IPS DF 4.7 (cell line): ENCODE measurements around the gene UBR3.

Experiments
- DNase-seq: peaks from one replicate; pipeline ENCODE4 v3.0.0-alpha.2; 2013; ENCODE audit warnings: low spot score; ENCODE audit errors: extremely low read depth

UBR3 gene

DNA sequence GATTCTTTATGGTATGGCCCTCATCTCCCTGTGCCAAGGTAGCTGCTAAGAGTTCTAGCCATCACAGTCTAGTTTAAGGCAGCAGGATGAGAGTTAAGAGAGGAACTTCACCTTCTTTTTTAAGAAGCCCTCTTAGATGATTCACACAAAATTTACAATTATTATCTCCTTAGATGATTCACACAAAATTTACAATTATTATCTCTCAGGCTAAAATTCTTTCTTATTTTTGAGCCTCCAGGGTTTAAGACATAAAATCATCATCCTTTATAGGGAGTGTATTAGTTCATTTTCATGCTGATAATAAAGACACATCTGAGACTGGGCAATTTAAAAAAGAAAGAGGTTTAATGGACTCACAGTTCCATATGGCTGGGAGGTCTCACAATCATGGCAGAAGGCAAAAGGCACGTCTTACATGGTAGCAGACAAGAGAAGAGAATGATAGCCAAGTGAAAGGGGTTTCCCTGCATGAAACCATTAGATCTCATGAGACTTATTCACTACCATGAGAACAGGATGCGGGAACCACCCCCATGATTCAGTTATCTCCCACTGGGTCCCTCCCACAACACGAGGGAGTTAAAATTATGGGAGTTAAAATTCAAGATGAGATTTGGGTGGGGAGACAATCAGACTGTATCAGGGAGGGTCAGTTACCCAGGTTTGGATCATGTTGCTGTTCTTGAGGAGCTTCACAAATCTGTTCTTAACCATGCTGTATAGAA, 217.7 kb downstream of the UBR3 start:
- no peak for DNase-seq

DNA sequence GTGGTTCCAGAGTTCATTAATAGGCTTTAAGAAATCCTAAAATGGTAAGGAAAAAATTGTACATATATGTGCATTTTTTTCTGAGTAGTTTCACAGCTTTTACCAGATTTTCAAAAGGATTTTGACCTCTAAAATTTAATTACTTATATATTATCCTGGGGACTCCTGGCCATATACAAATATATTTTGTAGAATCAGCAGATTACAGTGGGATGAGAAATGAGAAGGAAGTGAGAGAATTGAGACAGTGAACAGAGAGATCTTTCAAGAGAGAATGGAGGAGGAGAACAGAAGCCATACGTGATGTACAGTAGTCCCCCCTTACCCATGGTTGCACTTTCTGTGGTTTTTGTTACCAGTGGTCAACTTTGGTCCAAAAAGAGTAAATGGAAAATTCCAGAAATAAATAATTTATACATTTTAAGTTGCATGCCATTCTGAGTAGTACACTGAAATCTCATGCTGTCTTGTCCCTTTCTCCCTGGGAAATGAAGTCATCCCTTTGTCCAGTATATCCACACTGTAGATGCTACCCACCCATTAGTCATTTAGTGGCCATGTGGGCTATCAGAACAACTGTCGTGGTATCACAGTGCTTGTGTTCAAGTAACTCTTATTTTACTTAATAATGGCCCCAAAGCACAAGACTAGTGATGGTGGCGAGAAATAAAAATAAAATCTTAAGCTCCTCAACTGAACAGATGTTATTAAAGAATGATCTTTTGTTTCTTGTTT, 220.2 kb downstream of the UBR3 start:
- no peak for DNase-seq

DNA sequence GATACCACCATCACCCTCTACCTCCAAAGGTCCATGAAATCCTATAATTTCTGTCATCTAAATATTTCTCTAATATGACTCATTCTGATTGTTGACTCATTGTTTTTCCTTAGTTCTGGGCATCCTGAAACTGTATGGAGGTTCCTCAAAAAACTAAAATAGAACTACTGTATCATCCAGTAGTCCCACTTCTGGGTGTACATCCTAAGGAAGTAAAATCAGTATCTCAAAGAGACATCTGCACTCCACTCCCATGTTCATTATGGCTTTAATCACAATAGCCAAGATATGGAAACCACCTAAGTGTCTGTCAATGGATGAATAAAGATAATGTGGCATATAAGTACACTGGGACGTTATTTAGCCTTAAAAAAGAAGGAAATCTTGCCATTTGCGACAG, 224.9 kb downstream of the UBR3 start:
- no peak for DNase-seq

DNA sequence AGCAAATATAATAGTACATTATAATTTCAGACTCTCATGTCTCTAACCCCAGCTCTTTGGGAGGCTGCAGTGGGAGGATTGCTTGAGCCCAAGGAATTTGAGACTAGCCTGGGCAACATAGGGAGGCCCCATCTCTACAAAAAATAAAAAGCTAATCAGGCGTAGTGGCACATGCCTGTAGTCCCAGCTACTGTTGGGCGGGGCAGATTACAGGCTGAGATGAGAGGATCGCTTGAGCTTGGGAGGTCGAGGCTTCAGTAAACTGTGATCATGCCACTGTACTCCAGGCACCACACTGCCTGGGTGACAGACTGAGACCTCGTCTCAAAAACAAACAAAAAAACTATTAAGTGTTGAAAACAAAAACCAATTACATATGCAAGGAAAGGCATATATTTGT, 227.7 kb downstream of the UBR3 start:
- DNase-seq, result no peak

DNA sequence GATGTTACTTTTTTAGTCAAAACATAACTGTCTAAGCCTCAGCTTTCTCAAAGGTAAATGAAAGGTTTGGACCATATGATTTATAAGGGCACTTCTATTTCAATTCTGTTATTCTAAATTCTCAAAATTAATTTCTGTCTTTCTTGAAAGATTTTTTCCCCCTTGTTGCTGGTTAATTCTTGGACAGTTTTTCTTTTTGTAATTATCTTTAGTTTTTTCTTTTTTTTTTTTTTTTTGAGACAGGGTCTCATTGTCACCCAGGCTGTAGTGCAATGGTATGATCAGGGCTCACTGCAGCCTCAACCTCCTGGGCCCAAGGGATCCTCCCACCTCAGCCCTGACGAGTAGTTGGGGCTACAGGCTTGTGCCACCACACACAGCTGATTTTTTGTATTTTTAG, 229.6 kb downstream of the UBR3 start:
- DNase-seq, result no peak

DNA sequence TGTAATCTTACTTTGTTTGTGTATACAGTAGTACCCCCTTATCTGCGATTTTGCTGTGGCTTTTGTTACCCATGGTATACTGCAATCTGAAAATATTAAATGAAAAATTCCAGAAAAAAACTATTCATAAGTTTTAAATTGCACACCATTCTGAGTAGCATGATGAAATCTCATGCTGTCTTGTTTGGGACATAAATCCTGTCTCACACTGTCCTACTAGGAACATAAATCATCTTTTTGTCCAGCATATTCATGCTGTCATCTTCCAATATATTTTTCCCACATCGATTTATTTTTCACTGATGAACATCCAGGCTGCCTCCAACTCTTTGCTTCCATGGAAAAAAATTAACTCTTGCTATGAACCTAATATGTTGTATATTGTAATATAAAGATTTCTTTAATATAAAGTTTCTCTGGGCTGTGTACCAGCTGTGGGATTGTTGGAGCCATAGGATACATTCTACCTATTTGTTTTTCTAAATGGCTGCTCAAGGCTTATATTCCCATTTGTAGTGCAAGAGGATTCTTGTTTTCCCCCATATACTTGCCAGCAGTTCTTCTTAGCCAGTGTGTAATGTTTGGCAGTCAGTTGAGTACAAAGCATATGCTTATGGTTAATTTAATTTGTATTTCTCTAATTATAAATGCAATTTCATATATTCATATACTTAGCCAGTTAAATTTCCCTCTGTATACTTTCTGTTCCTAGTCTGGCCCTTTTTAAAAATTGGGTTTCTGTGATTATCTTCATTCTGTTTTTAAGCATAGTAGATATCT, 236.4 kb downstream of the UBR3 start:
- no peak for DNase-seq

DNA sequence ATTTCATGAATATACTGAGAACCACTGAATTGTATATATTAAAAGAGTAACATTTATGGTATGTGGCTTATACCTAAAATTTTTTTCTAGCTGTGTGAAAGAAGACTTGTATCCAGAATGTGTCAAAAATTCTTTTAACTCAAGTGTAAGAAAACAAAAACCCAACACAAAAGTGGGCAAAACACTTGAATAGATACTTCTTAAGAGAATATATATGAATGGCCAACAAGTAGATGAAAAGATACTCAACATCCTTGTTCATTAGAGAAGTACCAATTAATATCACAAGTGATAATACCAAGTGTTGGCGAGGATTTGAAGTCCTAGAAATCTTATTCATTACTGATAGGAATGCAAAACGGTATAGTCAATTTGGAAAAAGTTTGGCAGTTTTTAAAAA, 243.5 kb downstream of the UBR3 start:
- DNase-seq, result no peak

DNA sequence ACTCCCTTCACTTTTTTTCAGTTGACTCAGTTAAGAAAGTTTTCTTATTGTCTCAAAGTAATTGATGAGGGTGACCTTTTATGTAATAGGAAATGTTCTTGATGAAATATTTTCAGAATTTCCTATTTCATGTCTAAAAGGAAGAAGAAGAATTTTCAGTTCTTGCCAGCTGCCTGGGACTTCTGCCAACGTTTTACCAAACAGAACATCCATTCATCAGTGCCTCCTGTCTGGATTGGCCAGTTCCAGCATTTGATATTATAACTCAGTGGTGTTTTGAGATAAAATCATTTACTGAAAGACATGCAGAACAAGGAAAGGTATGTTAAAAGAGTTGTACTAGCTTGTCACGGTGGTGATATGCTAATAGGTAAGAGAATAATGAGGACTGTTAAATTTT, 246.0 kb downstream of the UBR3 start:
- DNase-seq, result no peak

DNA sequence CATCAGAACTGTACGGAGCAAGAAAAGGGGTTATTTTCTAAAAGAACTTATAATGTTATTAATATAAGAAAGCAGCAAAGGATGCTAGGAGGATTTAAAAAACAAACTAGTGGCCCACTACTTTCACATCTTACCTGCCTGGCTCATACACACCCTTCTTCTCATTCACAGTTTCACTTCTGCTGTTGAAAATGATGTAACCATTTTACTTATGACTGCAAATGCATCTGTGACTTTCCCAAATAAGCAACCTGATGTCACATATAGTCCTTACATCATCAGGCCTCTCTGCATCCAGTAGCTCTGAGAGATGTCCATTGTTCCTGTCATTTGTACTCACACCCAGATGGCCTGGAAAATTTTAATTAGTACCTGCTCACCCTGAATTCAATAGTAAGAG, 248.9 kb downstream of the UBR3 start:
- no peak for DNase-seq

DNA sequence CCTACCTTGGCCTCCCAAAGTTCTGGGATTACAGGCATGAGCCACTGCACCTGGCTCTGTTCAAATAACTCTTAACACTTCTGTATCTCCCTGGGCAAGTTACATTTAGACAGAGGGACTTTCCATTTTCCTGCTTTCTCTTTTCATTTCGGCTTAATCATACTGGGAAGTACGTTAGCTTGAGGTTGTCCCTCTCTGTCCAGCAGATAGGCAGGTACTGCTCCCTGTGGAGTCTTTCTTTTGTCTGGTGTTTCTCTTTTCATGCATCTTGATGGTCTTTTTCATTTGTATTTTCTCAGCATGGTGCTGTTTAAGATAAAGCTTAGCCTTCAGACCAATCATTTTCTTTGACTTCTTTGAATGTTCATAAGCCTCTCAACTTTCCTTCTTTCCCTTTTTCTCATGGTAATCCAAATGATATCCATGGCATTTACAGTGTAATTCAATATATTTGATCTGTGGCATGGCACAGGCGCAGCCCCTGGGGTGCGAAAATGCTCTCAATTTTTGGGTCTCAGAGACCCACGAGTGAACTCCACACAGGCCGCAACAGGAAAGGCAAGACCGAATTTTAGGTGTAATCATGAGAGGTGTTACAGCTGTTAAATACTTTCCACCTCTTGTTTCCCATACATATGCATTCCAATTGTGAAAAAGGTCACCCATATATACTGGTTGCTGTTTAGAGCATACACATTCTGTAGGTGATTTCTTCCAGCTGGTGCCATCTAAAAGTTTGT, 250.7 kb downstream of the UBR3 start:
- DNase-seq, result no peak

DNA sequence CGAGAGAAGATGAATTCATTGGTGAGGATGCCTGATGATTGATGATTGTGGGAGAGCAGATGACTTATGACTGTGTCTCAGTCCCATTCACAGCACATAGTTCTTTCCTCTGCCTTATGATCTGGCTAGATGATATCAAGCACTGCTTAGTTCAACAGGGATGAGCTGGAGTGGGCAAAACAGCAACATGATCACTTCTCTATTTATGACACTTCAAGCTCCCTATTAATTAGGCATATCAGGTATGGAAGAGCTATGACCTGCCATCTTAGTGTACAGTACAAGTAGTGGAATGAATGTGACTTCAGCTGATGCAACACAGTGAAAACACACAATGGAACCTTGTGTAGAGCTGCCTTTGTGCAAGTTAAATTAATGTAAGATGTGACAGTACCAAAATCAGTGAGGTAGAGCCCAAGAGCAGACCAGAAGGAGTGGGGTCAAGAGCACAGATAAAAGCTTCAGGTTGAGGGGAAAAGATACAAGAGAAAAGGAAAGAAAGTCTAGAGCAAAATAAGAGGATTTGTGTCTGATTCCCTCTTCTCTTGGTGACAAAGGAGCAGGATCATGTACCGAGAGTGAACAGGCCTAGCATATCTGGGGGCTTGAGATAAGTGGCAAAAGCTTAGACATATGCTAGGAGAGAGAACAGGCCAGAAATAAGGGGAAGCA, 257.7 kb downstream of the UBR3 start:
- no peak for DNase-seq

DNA sequence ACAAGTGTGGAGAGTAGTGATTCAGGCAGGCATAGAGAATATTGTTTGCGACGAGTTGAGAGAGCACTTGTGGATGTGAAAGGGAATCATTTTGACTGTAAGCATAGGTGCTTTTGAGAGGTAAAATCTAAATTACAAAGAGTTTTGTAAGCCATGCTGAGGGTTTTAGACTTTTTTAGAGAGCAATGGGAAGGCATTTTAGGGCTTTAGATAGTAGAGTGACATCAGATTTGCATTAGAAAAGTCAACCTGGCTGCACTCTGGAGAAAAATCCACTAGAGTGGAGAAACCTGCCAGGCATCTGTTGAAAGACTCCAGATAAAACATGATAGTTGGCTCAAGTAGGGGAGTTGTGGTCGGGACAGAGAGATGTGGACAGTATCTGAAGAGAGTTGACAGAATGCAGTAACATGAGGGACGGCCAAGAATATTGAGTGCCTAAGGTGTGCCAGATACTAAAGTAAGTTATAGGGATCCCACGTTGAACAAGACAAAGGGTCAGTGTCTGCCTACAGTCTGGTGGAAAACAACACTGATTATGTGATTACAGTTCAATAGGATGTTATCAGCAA, 258.9 kb downstream of the UBR3 start:
- no peak for DNase-seq

DNA sequence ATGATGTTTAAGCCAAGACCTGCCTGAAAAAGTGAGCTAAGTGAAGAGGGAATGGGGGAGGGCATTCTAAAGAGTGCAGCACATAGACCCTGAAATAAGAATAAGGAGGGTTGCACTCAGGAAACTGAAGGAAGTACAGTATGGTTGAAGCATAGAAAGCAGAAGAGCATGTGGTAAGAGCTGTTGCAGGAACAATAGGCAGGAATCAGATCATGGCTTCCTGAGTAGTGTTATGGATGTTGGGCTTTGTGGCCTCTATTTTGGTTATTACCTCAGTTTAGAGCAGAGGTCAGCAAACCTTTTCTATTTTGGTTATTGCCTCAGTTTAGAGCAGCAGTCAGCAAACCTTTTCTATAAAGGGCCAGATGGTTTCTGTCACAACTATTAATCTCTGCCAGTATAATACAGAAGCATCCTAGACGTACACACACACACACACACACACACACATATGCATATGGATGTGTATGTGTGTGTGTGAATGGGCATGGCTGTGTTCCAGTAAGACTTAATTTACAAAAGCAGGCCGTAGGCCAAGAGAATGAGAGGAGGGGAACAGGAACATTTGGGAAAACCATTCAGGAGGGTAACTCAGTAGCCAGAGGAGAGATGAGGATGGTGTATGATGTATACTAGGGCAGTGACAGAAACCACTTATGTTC, 259.6 kb downstream of the UBR3 start:
- DNase-seq, result no peak

DNA sequence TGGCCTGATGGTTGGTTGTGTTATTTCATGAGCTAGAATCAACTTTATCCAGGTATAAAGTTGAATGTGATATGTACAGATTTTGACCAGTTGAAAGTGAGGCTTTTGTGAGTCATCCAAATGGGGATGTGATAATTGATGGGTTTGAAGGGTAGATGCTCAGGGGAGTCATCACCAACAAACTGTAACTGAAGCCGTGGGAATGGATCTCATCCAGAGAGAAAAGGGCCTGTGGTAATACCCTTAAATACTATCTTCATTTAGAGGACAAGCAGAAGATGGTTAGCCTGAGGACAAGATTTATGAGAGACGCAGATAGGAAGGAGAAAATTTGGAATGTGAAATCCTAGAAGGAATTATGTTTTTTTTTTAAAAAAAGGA, 260.1 kb downstream of the UBR3 start:
- DNase-seq, result no peak

DNA sequence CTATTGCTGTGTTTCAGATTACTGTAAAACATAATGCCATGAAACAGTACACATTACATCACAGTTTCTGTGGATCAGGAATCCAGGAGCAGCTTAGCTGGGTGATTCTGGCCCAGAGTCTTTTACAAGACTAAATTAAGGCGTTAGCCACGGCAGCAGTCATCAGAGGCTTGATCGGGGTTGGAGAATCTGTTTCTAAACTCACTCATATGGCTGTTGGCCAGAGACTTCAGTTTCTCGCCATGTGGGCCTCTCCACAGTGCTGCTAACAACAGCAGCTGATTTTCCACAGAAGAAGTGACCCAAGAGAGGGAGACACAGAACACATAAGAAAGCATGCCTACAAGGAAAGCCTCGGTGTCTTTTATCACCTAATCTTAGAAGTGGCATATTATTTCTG, 261.5 kb downstream of the UBR3 start:
- no peak for DNase-seq

DNA sequence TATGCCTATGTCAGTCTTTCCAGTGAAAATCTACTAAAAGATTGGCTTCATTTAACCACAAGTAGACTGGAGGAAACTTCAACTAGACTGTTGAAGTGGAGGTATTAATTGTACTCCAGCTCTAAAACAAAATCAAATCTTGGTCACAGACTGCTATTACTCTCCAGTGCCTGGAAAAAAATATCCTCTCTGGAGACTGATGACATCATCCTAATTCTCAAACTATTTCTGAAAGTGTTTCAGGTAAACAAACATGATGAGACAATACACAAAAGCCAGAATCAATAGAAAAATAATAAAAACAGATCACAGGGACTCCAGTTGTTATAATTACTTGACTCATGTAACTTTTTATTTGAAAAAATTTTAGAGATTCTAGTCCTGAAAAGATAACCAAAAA, 263.0 kb downstream of the UBR3 start:
- DNase-seq, result no peak

DNA sequence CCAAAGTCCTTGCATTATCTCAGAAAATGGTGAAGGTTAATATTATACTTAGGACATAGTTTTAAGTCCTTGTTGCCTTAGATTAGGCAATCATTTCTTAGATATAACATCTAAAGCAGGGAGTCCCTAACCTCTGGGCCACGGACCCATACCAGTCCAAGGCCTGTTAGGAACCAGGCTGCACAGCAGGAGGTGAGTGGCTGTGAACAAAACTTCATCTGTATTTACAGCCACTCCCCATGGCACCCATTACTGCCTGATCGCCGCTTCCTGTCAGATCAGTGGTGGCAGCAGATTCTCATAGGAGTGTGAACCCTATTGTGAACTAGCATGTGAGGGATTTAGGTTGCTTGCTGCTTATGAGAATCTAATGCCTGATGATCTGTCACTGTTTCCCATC, 264.2 kb downstream of the UBR3 start:
- no peak for DNase-seq

DNA sequence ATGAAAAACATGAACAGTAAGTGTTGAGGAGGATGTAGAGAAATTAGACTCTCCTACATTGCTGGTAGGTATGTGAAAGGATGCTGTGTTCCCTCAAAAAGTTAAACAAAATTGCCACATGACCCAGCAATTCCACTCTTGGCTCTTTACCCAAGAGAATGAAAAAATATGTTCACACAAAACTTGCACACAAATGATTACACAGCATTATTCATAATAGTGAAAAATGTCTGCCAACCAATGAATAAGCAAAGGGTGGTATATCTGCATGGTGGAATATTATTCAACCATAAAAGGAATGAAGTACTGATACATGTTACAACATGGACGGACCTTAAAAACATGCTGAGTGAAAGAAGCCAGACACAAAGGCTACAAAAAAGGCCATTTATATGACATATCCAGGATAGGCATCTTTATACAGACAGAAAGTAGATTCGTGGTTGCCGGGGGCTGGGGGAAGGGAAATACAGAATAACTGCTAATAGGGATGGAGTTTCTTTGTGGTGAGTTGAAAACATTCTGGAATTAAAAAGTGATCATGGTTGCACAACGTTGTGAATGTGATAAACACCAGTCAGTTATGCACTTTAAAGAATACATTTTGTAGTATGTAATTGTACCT, 265.3 kb downstream of the UBR3 start:
- no peak for DNase-seq

DNA sequence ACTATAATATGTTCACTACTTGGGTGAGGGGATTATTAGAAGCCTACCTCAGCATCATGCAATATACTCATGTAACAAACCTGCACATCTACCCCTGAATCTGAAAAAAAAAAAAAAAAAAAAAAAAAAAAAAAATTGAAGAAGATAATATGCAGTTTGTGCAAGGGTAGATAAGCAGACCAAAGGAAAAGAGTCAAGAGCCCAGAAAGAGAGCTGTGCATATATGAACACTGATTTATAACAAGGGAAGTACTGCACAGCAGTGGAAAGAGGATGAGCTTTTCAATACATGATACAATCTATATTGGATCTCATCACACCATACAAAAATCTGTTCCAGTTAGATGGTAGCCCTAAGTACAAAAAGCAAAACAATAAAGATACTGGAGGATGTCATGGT, 268.1 kb downstream of the UBR3 start:
- DNase-seq, result no peak
